H1 (cell line): ENCODE results near the gene PLEKHA5. TPM values are rescaled to one million over a fixed set of nuclear protein-coding genes. Genes with fewer than 3 reads are reported as not detected.

Experiments
- CTCF ChIA-PET: fragments of 300-600 bp; sonication (Branson Sonifier 250); formaldehyde crosslinking; loops from one replicate; lab custom pipeline; 2021; ENCODE audit not compliant: partially characterized antibody; lab: Charles Lee
- POLR2A ChIA-PET: fragments of 300-600 bp; sonication (Branson Sonifier 250); formaldehyde crosslinking; loops from one replicate; lab custom pipeline; 2021; ENCODE audit warnings: inconsistent platforms; ENCODE audit not compliant: partially characterized antibody; lab: Charles Lee
- DNase-seq, 2 experiments: peaks; one replicate each; pipeline versions ENCODE4 v3.0.0 to v3.0.0-alpha.2; 2010 to 2022; ENCODE audit warnings: low spot score in 2 of 2, low read depth in 1 of 2, mixed read lengths in 1 of 2
- FAIRE-seq: peaks from 2 replicates; lab custom pipeline; 2011; peaks lifted over from hg19 to GRCh38; lab: Jason Lieb, UNC
- H2AFZ ChIP-seq: 2 replicates; pipeline ENCODE4 v1.8.1; 2012; ENCODE audit warnings: low read length, inconsistent platforms
- H2AK5ac ChIP-seq: 2 replicates; pipeline ENCODE4 v1.6.1; 2013; ENCODE audit warnings: low read depth, low read length
- H2BK120ac ChIP-seq: replicated peaks from 2 replicates; pipeline ENCODE3; 2013; ENCODE audit warnings: low read depth, low read length, inconsistent platforms
- H2BK12ac ChIP-seq: 2 replicates; pipeline ENCODE4 v1.6.1; 2013; ENCODE audit warnings: low read depth, low read length
- H2BK15ac ChIP-seq: 2 replicates; pipeline ENCODE4 v1.6.1; 2013; ENCODE audit warnings: low read length
- H2BK20ac ChIP-seq: 2 replicates; pipeline ENCODE4 v1.6.1; 2013; ENCODE audit warnings: low read length
- H2BK5ac ChIP-seq: 2 replicates; pipeline ENCODE4 v1.6.1; 2013; ENCODE audit warnings: low read depth, low read length
- H3K14ac ChIP-seq: 2 replicates; pipeline ENCODE4 v1.6.1; 2013; ENCODE audit warnings: inconsistent platforms; ENCODE audit not compliant: insufficient read length
- H3K18ac ChIP-seq: 2 replicates; pipeline ENCODE4 v1.6.1; 2013; ENCODE audit warnings: low read length; ENCODE audit errors: extremely low read depth
- H3K23ac ChIP-seq: 2 replicates; pipeline ENCODE4 v1.6.1; 2013; ENCODE audit warnings: inconsistent platforms; ENCODE audit not compliant: insufficient read length
- H3K23me2 ChIP-seq: 2 replicates; pipeline ENCODE4 v1.6.1; 2013; ENCODE audit warnings: low read depth, low read length
- H3K27ac ChIP-seq: 2 replicates; pipeline ENCODE4 v1.6.1; 2011; ENCODE audit warnings: low read depth, low read length, inconsistent platforms
- H3K27me3 ChIP-seq, 4 experiments: replicated peaks in 1 of 4; 1 replicate in 1 of 4; 2 replicates in 3 of 4; pipeline versions ENCODE4 v1.6.1 to v1.8.1; 2011 to 2013; ENCODE audit warnings: low read length in 3 of 4, mild to moderate bottlenecking in 3 of 4, inconsistent platforms in 2 of 4, mixed read lengths in 2 of 4, moderate library complexity in 1 of 4; ENCODE audit not compliant: control insufficient read depth in 3 of 4, insufficient read depth in 3 of 4; ENCODE audit errors: extremely low read depth in 1 of 4
- H3K36me3 ChIP-seq, 4 experiments: 2 replicates each; pipeline versions ENCODE4 v1.6.1 to v1.8.1; 2011 to 2013; ENCODE audit warnings: mild to moderate bottlenecking in 4 of 4, low read length in 3 of 4, moderate library complexity in 2 of 4, control low read depth in 1 of 4, inconsistent platforms in 1 of 4; ENCODE audit not compliant: insufficient read depth in 4 of 4, control insufficient read depth in 2 of 4
- H3K4ac ChIP-seq: replicated peaks from 2 replicates; pipeline ENCODE3; 2013; ENCODE audit warnings: low read length, low read depth, mixed read lengths, inconsistent platforms; ENCODE audit not compliant: insufficient read length
- H3K4me1 ChIP-seq, 4 experiments: replicated peaks in 1 of 4; 1 replicate in 1 of 4; 2 replicates in 3 of 4; pipeline versions ENCODE4 v1.6.1 to v1.8.1; 2011 to 2013; ENCODE audit warnings: low read length in 3 of 4, inconsistent platforms in 2 of 4, mixed read lengths in 1 of 4; ENCODE audit not compliant: insufficient read depth in 4 of 4, control insufficient read depth in 3 of 4
- H3K4me2 ChIP-seq, 2 experiments: 2 replicates each; pipeline versions ENCODE4 v1.6.1 to v1.8.1; 2011 to 2013; ENCODE audit warnings: low read depth in 2 of 2, low read length in 2 of 2, control low read depth in 1 of 2, inconsistent platforms in 1 of 2, mild to moderate bottlenecking in 1 of 2; ENCODE audit not compliant: insufficient read depth in 1 of 2
- H3K4me3 ChIP-seq, 4 experiments: fragments of 200-600, 300-600 bp in 1 of 4; sonication (generic), shearing (Covaris generic), sonication (Bioruptor Twin) in 1 of 4; 2 replicates each; pipeline versions ENCODE4 v1.5.1 to v1.8.1; 2011 to 2016; ENCODE audit warnings: low read length in 4 of 4, low read depth in 3 of 4, control low read depth in 2 of 4, inconsistent platforms in 2 of 4, mild to moderate bottlenecking in 2 of 4, mixed read lengths in 1 of 4, moderate library complexity in 1 of 4; ENCODE audit not compliant: insufficient read depth in 2 of 4; ENCODE audit errors: extremely low read depth in 1 of 4
- H3K56ac ChIP-seq: replicated peaks from 2 replicates; pipeline ENCODE3; 2013; ENCODE audit warnings: low read depth, mild to moderate bottlenecking, mixed read lengths, low read length, inconsistent platforms; ENCODE audit not compliant: insufficient read length
- H3K79me1 ChIP-seq: 2 replicates; pipeline ENCODE4 v1.6.1; 2013; ENCODE audit warnings: low read depth, low read length, control low read depth
- H3K79me2 ChIP-seq, 2 experiments: 2 replicates each; pipeline versions ENCODE4 v1.6.1 to v1.8.1; 2012 to 2013; ENCODE audit warnings: low read length in 2 of 2, mild to moderate bottlenecking in 2 of 2, inconsistent platforms in 1 of 2; ENCODE audit not compliant: insufficient read depth in 2 of 2, control insufficient read depth in 1 of 2
- H3K9ac ChIP-seq, 4 experiments: replicated peaks in 1 of 4; 1 replicate in 1 of 4; 2 replicates in 3 of 4; pipeline versions ENCODE4 v1.6.1 to v1.8.1; 2011 to 2013; ENCODE audit warnings: low read depth in 3 of 4, low read length in 3 of 4, control low read depth in 2 of 4, mild to moderate bottlenecking in 2 of 4, moderate library complexity in 2 of 4, inconsistent platforms in 1 of 4; ENCODE audit errors: extremely low read depth in 1 of 4
- H3K9me3 ChIP-seq, 2 experiments: 2 replicates each; pipeline versions ENCODE4 v1.6.1 to v1.8.1; 2012 to 2013; ENCODE audit warnings: mild to moderate bottlenecking in 2 of 2, moderate library complexity in 2 of 2, control low read depth in 1 of 2, inconsistent platforms in 1 of 2, low read depth in 1 of 2, low read length in 1 of 2, mixed read lengths in 1 of 2; ENCODE audit not compliant: insufficient read depth in 2 of 2
- H4K20me1 ChIP-seq, 2 experiments: replicated peaks in 1 of 2; 2 replicates each; pipeline versions ENCODE3 to v1.8.1; 2011 to 2013; ENCODE audit warnings: inconsistent platforms in 2 of 2, low read length in 2 of 2, mild to moderate bottlenecking in 1 of 2; ENCODE audit not compliant: insufficient read depth in 2 of 2, control insufficient read depth in 1 of 2
- H4K5ac ChIP-seq: 2 replicates; pipeline ENCODE4 v1.6.1; 2013; ENCODE audit warnings: low read length, low read depth, mixed read lengths, inconsistent platforms; ENCODE audit not compliant: insufficient read length
- H4K8ac ChIP-seq: 2 replicates; pipeline ENCODE4 v1.8.0; 2013; ENCODE audit warnings: mild to moderate bottlenecking, moderate library complexity, low read length, inconsistent platforms; ENCODE audit not compliant: insufficient read depth; ENCODE audit errors: extremely low read depth
- H4K91ac ChIP-seq: replicated peaks from 2 replicates; pipeline ENCODE3; 2013; ENCODE audit warnings: low read length, mixed read lengths, inconsistent platforms; ENCODE audit not compliant: insufficient read length
- CHD1 ChIP-seq: IDR thresholded peaks from 2 replicates; pipeline ENCODE4 v1.6.1; 2012; ENCODE audit warnings: low read depth, low read length, improper control_type of control experiment
- GTF2F1 ChIP-seq: IDR thresholded peaks from 2 replicates; pipeline ENCODE4 v1.6.1; 2012; ENCODE audit warnings: low read depth, low read length, improper control_type of control experiment, borderline replicate concordance
- SIN3A ChIP-seq, 2 experiments: IDR thresholded peaks in 1 of 2; conservative IDR thresholded peaks in 1 of 2; 2 replicates each; pipeline ENCODE4 v1.6.1; 2011 to 2012; ENCODE audit warnings: low read length in 2 of 2, improper control_type of control experiment in 1 of 2, low read depth in 1 of 2, mild to moderate bottlenecking in 1 of 2
- SIX5 ChIP-seq: IDR thresholded peaks from 2 replicates; pipeline ENCODE4 v1.6.1; 2011; ENCODE audit warnings: mild to moderate bottlenecking, low read depth, low read length
- SRF ChIP-seq: IDR thresholded peaks from 2 replicates; pipeline ENCODE4 v1.6.1; 2011; ENCODE audit warnings: mild to moderate bottlenecking, low read depth, low read length, moderate library complexity
- SUZ12 ChIP-seq: fragments of 200-600 bp; sonication (generic); IDR thresholded peaks from 2 replicates; pipeline ENCODE4 v1.6.1; 2012; ENCODE audit warnings: mild to moderate bottlenecking, inconsistent platforms, low read length, moderate library complexity, mixed read lengths
- ZNF274 ChIP-seq: IDR thresholded peaks from 2 replicates; pipeline ENCODE4 v1.7.0; 2012; ENCODE audit warnings: low read length, borderline replicate concordance; ENCODE audit errors: extremely low read depth
- WGBS, 2 experiments: shearing (Covaris generic) in 1 of 2; methylation state at CpG; one replicate each; pipeline versions ENCODE4 v1.1.6 to v1.1.7; 2013 to 2015; ENCODE audit warnings: low lambda C conversion rate in 2 of 2, mixed read lengths in 2 of 2, inconsistent platforms in 1 of 2, low coverage in 1 of 2, missing lambda C conversion rate in 1 of 2; ENCODE audit not compliant: insufficient replicate concordance in 2 of 2, insufficient coverage in 1 of 2, insufficient read length in 1 of 2; ENCODE audit errors: extremely low coverage in 1 of 2, missing lambda C conversion rate in 1 of 2; 5-methylcytosine and 5-hydroxymethylcytosine counted together
- polyA plus RNA-seq, 7 experiments: library from polyadenylated mRNA; depleted of rRNA in 3 of 7; stranded (reverse) in 5 of 7; unstranded in 2 of 7; fragments of >200 nt in 5 of 7; fragments of 200-250 nt in 2 of 7; gene quantifications; 1 replicate in 5 of 7; 2 replicates in 1 of 7; 4 replicates in 1 of 7; pipeline versions ENCODE4 v1.2.1 to v1.2.3, GENCODE V29; 2011 to 2013; ENCODE audit warnings: missing spikeins in 2 of 7, mixed read lengths in 2 of 7
- total RNA-seq: library from RNA; stranded (reverse); fragmentation: NEBNext Ultra II Directional; extraction: Animal tissue kit (Norgen Biotek cat#: 25700); gene quantifications from 2 replicates; pipeline ENCODE4 v1.2.1, GENCODE V29; 2021

PLEKHA5 gene
- total and polyA plus RNA-seq, 2 of the 8 experiments (the other 6 are each of a cell fraction or from before 2014, with no cell fraction given): 17.2 to 66.1 TPM

DNA sequence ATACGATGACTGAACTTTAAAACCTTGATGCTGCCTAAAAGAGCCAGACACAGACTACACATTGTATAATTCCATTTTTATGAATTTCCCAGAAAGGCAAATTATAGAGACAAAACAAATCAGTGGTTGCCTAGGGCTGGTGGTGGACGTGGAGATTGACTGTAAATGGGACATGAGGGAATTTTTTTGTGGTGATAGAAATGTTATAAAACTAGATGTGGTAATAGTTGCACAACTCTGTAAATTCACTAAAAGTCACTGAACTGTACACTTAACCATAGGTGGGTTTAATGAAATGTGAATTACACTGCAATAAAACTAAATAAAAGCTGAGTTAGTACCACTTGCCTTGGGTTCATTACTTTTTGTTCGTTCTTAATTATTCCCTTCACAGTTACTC, 72.1 kb downstream of the PLEKHA5 start:
- no peak overlapping the region for H2BK15ac ChIP-seq
- no peak overlapping the region for H3K9ac ChIP-seq
- H3K4me2 ChIP-seq: no peak overlapping the region
- no peak overlapping the region for H3K4ac ChIP-seq
- H3K4me1 ChIP-seq: peaks cover 0 to 6% (median 1%) of the 10 kb centered on the region in 4 experiments; a peak in 2 of 7 replicates
- H2BK5ac ChIP-seq: no peak overlapping the region
- H3K9me3 ChIP-seq: no peaks in the 10 kb centered on the region
- H3K14ac ChIP-seq: no peak overlapping the region
- no peak overlapping the region for H2BK12ac ChIP-seq
- DNase-seq (no peak), FAIRE-seq (no peak)
- H3K56ac ChIP-seq: no peak overlapping the region
- no peak overlapping the region for H3K18ac ChIP-seq
- H3K79me1 ChIP-seq: peaks cover 14% of the 10 kb centered on the region
- TF ChIP-seq SRF: no peak
- no peak for TF ChIP-seq GTF2F1
- no peak for TF ChIP-seq SIN3A (conservative IDR thresholded peaks at IDR 0.05 in 1 of 2, IDR thresholded peaks at IDR 0.05 in 1 of 2; ENCODE audit: low read depth in 1 of 2, low read length in 2 of 2)
- no peak for TF ChIP-seq SUZ12
- no peak for TF ChIP-seq CHD1
- no peak for TF ChIP-seq ZNF274
- no peak for TF ChIP-seq SIX5
- H4K8ac ChIP-seq: no peak overlapping the region
- no peak overlapping the region for H3K27ac ChIP-seq
- no peak overlapping the region for H4K5ac ChIP-seq
- no peak overlapping the region for H2BK120ac ChIP-seq
- no peaks in the 10 kb centered on the region for H3K23me2 ChIP-seq
- ChIA-PET CTCF (no interaction called here), POLR2A (interaction anchor here (1.1 kb wide), 1 partner anchor 13 kb away, joined by 3 read pairs; no protein-coding TSS in a partner anchor)
- H2AFZ ChIP-seq: no peak overlapping the region
- no peaks in the 10 kb centered on the region for H3K27me3 ChIP-seq
- H4K91ac ChIP-seq: no peak overlapping the region
- no peaks in the 10 kb centered on the region for H3K36me3 ChIP-seq
- 88 to 100% methylated on average over 1 to 3 of the region's 3 CpGs for WGBS, 2 experiments
- peaks cover 0 to 8% of the 10 kb centered on the region in 2 experiments for H4K20me1 ChIP-seq
- no peak overlapping the region for H2AK5ac ChIP-seq
- H2BK20ac ChIP-seq: no peak overlapping the region
- H3K79me2 ChIP-seq: peaks cover 0 to 95% of the 10 kb centered on the region in 2 experiments; a peak in 3 of 4 replicates
- no peak overlapping the region for H3K4me3 ChIP-seq
- no peak overlapping the region for H3K23ac ChIP-seq
